Endothelial cell of umbilical vein (primary cell): Measurements from ENCODE around the gene ZCWPW1. TPM values are rescaled to one million over a fixed set of nuclear protein-coding genes. Genes with fewer than 3 reads are reported as not detected.

Experiments used
- BruUV-seq: library from RNA; stranded (reverse); fragments of 400-500 nt; replicated peaks from 2 replicates; lab custom pipeline; 2021; lab: Mats Ljungman, UMichigan
- CTCF ChIA-PET: fragments of 300-600, 350-600 bp; sonication (Branson Sonifier 250); formaldehyde crosslinking; loops from one replicate; lab custom pipeline; 2021; ENCODE audit warnings: antibody characterized with exemption, inconsistent platforms; lab: Charles Lee
- POLR2A ChIA-PET: fragments of 300-600, 350-600 bp; sonication (Branson Sonifier 250); formaldehyde crosslinking; loops from one replicate; lab custom pipeline; 2021; ENCODE audit warnings: antibody characterized with exemption, inconsistent platforms; lab: Charles Lee
- DNase-seq: peaks from one replicate; pipeline ENCODE4 v3.0.0-alpha.2; 2011; ENCODE audit warnings: low read depth, low spot score
- FAIRE-seq: peaks from 2 replicates; lab custom pipeline; 2011; peaks lifted over from hg19 to GRCh38; lab: Jason Lieb, UNC
- H2AFZ ChIP-seq: 2 replicates; pipeline ENCODE4 v1.6.0; 2012; ENCODE audit warnings: low read depth, low read length, control low read depth, inconsistent platforms
- H3K27ac ChIP-seq: 2 replicates; pipeline ENCODE4 v1.5.1; 2011; ENCODE audit warnings: low read depth, mild to moderate bottlenecking, control low read depth, low read length, moderate library complexity; ENCODE audit not compliant: insufficient read depth
- H3K27me3 ChIP-seq, 2 experiments: 2 replicates each; pipeline versions ENCODE4 v1.6.0 to v1.6.1; 2011; ENCODE audit warnings: low read length in 2 of 2, mixed read lengths in 1 of 2; ENCODE audit not compliant: control insufficient read depth in 2 of 2, insufficient read depth in 2 of 2
- H3K36me3 ChIP-seq, 2 experiments: 2 replicates in 1 of 2; 3 replicates in 1 of 2; pipeline ENCODE4 v1.5.1; 2011; ENCODE audit warnings: low read length in 2 of 2, mild to moderate bottlenecking in 1 of 2, moderate library complexity in 1 of 2; ENCODE audit not compliant: control insufficient read depth in 2 of 2, insufficient read depth in 2 of 2; ENCODE audit errors: extremely low read depth in 1 of 2
- H3K4me1 ChIP-seq: 3 replicates; pipeline ENCODE4 v1.5.1; 2011; ENCODE audit warnings: mild to moderate bottlenecking, low read length; ENCODE audit not compliant: control insufficient read depth, insufficient read depth; ENCODE audit errors: extremely low read depth
- H3K4me2 ChIP-seq: 2 replicates; pipeline ENCODE4 v1.6.1; 2011; ENCODE audit warnings: low read length, control low read depth, mixed read lengths; ENCODE audit not compliant: insufficient read depth
- H3K4me3 ChIP-seq, 3 experiments: fragments of 200-600 bp in 1 of 3; sonication (generic), shearing (Covaris generic) in 1 of 3; replicated peaks in 1 of 3; 2 replicates each; pipeline ENCODE4 v1.5.1; 2011 to 2016; ENCODE audit warnings: control low read depth in 3 of 3, low read length in 3 of 3, mild to moderate bottlenecking in 2 of 3, inconsistent platforms in 1 of 3, low read depth in 1 of 3, moderate library complexity in 1 of 3; ENCODE audit not compliant: insufficient read depth in 1 of 3
- H3K79me2 ChIP-seq: 2 replicates; pipeline ENCODE4 v1.6.0; 2012; ENCODE audit warnings: low read length, inconsistent platforms; ENCODE audit not compliant: control insufficient read depth, insufficient read depth
- H3K9ac ChIP-seq: replicated peaks from 2 replicates; pipeline ENCODE3; 2011; ENCODE audit warnings: low read length, control low read depth; ENCODE audit not compliant: insufficient read depth; ENCODE audit errors: extremely low read depth
- H3K9me1 ChIP-seq: replicated peaks from 3 replicates; pipeline ENCODE4 v1.6.0; 2011; ENCODE audit warnings: mild to moderate bottlenecking, low read length; ENCODE audit not compliant: control insufficient read depth, insufficient read depth; ENCODE audit errors: extremely low read depth
- H3K9me3 ChIP-seq: replicated peaks from 2 replicates; pipeline ENCODE4 v1.5.1; 2012; ENCODE audit warnings: low read length, inconsistent platforms; ENCODE audit not compliant: control insufficient read depth, insufficient read depth
- H4K20me1 ChIP-seq: replicated peaks from 2 replicates; pipeline ENCODE3; 2011; ENCODE audit warnings: mild to moderate bottlenecking, low read length; ENCODE audit not compliant: control insufficient read depth, insufficient read depth; ENCODE audit errors: extremely low read depth
- CTCF ChIP-seq, 2 donors: IDR thresholded peaks; 1 replicate in 1 of 2; 2 replicates in 1 of 2; pipeline ENCODE4 v1.5.1; 2011; ENCODE audit warnings: low read length in 2 of 2, mild to moderate bottlenecking in 2 of 2, moderate library complexity in 2 of 2, control low read depth in 1 of 2, inconsistent platforms in 1 of 2, low read depth in 1 of 2; ENCODE audit not compliant: insufficient read depth in 1 of 2; ENCODE audit errors: extremely low read depth in 1 of 2
- EZH2 ChIP-seq: IDR thresholded peaks from 2 replicates; pipeline ENCODE4 v1.6.1; 2012; ENCODE audit warnings: borderline replicate concordance, low read depth, mild to moderate bottlenecking, moderate library complexity, low read length, inconsistent platforms; ENCODE audit not compliant: severe bottlenecking
- FOS ChIP-seq: IDR thresholded peaks from 2 replicates; pipeline ENCODE4 v1.6.1; 2011; ENCODE audit warnings: mild to moderate bottlenecking, low read length, moderate library complexity, borderline replicate concordance; ENCODE audit not compliant: insufficient read depth
- GATA2 ChIP-seq: IDR thresholded peaks from 2 replicates; pipeline ENCODE4 v1.7.0; 2011; ENCODE audit warnings: low read depth, mild to moderate bottlenecking, moderate library complexity, mixed read lengths, low read length; ENCODE audit not compliant: insufficient read length, insufficient read depth
- JUN ChIP-seq: IDR thresholded peaks from 2 replicates; pipeline ENCODE4 v1.6.1; 2011; ENCODE audit warnings: borderline replicate concordance, low read depth; ENCODE audit not compliant: insufficient read length, insufficient read depth
- MAX ChIP-seq: IDR thresholded peaks from 2 replicates; pipeline ENCODE4 v1.6.1; 2011; ENCODE audit not compliant: insufficient read depth, insufficient read length
- MYC ChIP-seq: IDR thresholded peaks from one replicate; pipeline ENCODE4 v1.6.1; 2011; ENCODE audit warnings: mild to moderate bottlenecking, low read depth, low read length
- POLR2A ChIP-seq: IDR thresholded peaks from 2 replicates; pipeline ENCODE4 v1.6.1; 2012; ENCODE audit warnings: low read depth, mild to moderate bottlenecking, control low read depth, low read length
- POLR2AphosphoS5 ChIP-seq: IDR thresholded peaks from 2 replicates; pipeline ENCODE4 v1.6.1; 2012; ENCODE audit warnings: low read depth, mild to moderate bottlenecking, control low read depth, low read length, moderate library complexity; ENCODE audit not compliant: insufficient read depth
- dilution Hi-C: fragments of 300-500 bp; cut with MboI; formaldehyde crosslinking; loops from one replicate; pipeline ENCODE4 v1.15.0; 2019; ENCODE audit warnings: low sequenced_read_pairs; ENCODE audit not compliant: extremely low pct_ligation_motif_present
- intact Hi-C: fragments of 100-400 bp; cut with micrococcal nuclease; formaldehyde crosslinking; loops from one replicate; pipeline ENCODE4 v1.10.0; 2022
- polyA plus RNA-seq, 4 experiments: library from polyadenylated mRNA; depleted of rRNA in 3 of 4; stranded (reverse) in 3 of 4; unstranded in 1 of 4; fragments of >200 nt; gene quantifications; 2 replicates each; pipeline versions ENCODE4 v1.2.1 to v1.2.3, GENCODE V29; 2011 to 2012; ENCODE audit warnings: missing spikeins in 1 of 4
- total RNA-seq: library from RNA; stranded (reverse); gene quantifications from 2 replicates; pipeline ENCODE4 v1.2.3, GENCODE V29; 2021

The ZCWPW1 gene
- total and polyA plus RNA-seq, 2 donors (not counting 3 experiments of a cell fraction or from before 2014, with no cell fraction given) = 0.31 to 0.32 TPM

- ChIA-PET CTCF (no interaction called here), POLR2A (no interaction called here)
- TF ChIP-seq POLR2AphosphoS5 (peak; percentile 27), MYC (no peak)
- Histone ChIP-seq H3K4me2 (no peak overlapping the region), H3K27me3 (no peaks in the 10 kb centered on the region), H3K4me1 (peaks cover 4% of the 10 kb centered on the region), H3K9ac (no peak overlapping the region), H3K36me3 (no peaks in the 10 kb centered on the region), H3K9me3 (no peaks in the 10 kb centered on the region), H3K4me3 (no peak overlapping the region), H2AFZ (no peak overlapping the region), H3K79me2 (no peaks in the 10 kb centered on the region), H3K9me1 (no peaks in the 10 kb centered on the region), H4K20me1 (no peaks in the 10 kb centered on the region), H3K27ac (no peak overlapping the region)
- intact Hi-C loops (no loop called here), dilution Hi-C loops (no loop called here)
- BruUV-seq = TSS peak; percentile 4
- no peak for FAIRE-seq
- no peak for DNase-seq
Observed at GRCh38 chr7:100369105-100369504, 59.4 kb downstream of the ZCWPW1 start.

- no peak overlapping the region for H3K9ac ChIP-seq
- H3K9me3 ChIP-seq = no peaks in the 10 kb centered on the region
- intact Hi-C loops = no loop called here
- TF ChIP-seq POLR2A = no peak
- TF ChIP-seq MYC = no peak
- TF ChIP-seq CTCF (IDR thresholded peaks at IDR 0.05; ENCODE audit: extremely low read depth in 1 of 2, insufficient read depth in 1 of 2, low read depth in 1 of 2, low read length in 2 of 2) = no peak
- no peak for TF ChIP-seq FOS
- TF ChIP-seq JUN = no peak
- TF ChIP-seq POLR2AphosphoS5 = no peak
- TF ChIP-seq GATA2 = no peak
- TF ChIP-seq MAX = no peak
- no peak for TF ChIP-seq EZH2
- no peaks in the 10 kb centered on the region for H3K79me2 ChIP-seq
- no peak for FAIRE-seq
- ChIA-PET CTCF (no interaction called here), POLR2A (no interaction called here)
- dilution Hi-C loops = no loop called here
- no peaks in the 10 kb centered on the region for H3K9me1 ChIP-seq
- H3K4me3 ChIP-seq = no peak overlapping the region
- H3K36me3 ChIP-seq = no peaks in the 10 kb centered on the region
- no peaks in the 10 kb centered on the region for H4K20me1 ChIP-seq
- H3K27me3 ChIP-seq = no peaks in the 10 kb centered on the region
- BruUV-seq = no TSS peak
- H3K27ac ChIP-seq = no peak overlapping the region
- H3K4me2 ChIP-seq = no peak overlapping the region
- no peak overlapping the region for H2AFZ ChIP-seq
- no peak for DNase-seq
- H3K4me1 ChIP-seq = peaks cover 4% of the 10 kb centered on the region
Observed at GRCh38 chr7:100367676-100368613, 60.6 kb downstream of the ZCWPW1 start.
